Erythroblast (primary cell): ENCODE results near the gene BST2.

Source experiments
- DNase-seq, 2 experiments: peaks; one replicate each; lab custom pipeline; 2025; lab: John Stamatoyannopoulos, UW
- GATA1 ChIP-seq: IDR thresholded peaks from 2 replicates; pipeline ENCODE4 v1.6.1; 2011; ENCODE audit warnings: low read depth, mild to moderate bottlenecking, control low read depth, low read length, moderate library complexity
- POLR2A ChIP-seq: IDR thresholded peaks from 2 replicates; pipeline ENCODE4 v1.6.1; 2011; ENCODE audit warnings: mild to moderate bottlenecking, low read length

BST2 gene

GRCh38 chr19:17405250-17406045 is at the start of gene BST2:
BST2 (minus strand) TSS chr19:17405630; CDS start chr19:17405575, 55 bp downstream.
- no peak for TF ChIP-seq GATA1
- TF ChIP-seq POLR2A: peak; percentile 83

GRCh38 chr19:17454576-17455071 is 49.2 kb upstream of the BST2 start:
- TF ChIP-seq GATA1: no peak
- TF ChIP-seq POLR2A: no peak
- no peak for DNase-seq

More at GRCh38 chr19:17405250-17406045, at the start of gene BST2:
- peak; percentile 91 to 92 for DNase-seq

GRCh38 chr19:17451820-17452219 is 46.4 kb upstream of the BST2 start:
- DNase-seq: no peak
- TF ChIP-seq POLR2A (no peak), GATA1 (no peak)

GRCh38 chr19:17450264-17451075 is 45.0 kb upstream of the BST2 start:
- TF ChIP-seq POLR2A (no peak), GATA1 (no peak)
- peak in 1 of 2 experiments; percentile 46 for DNase-seq

GRCh38 chr19:17448131-17448967 is 42.9 kb upstream of the BST2 start, which contains the start of gene TMEM221:
TMEM221 (minus strand) TSS chr19:17448668; CDS start chr19:17448462, 206 bp downstream.
- peak; percentile 47 to 63 for DNase-seq
- no peak for TF ChIP-seq GATA1
- TF ChIP-seq POLR2A: no peak

GRCh38 chr19:17447704-17448130 is 42.3 kb upstream of the BST2 start:
- TF ChIP-seq GATA1 (no peak), POLR2A (no peak)
- DNase-seq: no peak

GRCh38 chr19:17445526-17446165 is 40.2 kb upstream of the BST2 start:
- no peak for TF ChIP-seq POLR2A
- TF ChIP-seq GATA1: no peak
- DNase-seq: no peak

- DNase-seq: peak in 1 of 2 experiments; percentile 51
- no peak for TF ChIP-seq GATA1
- TF ChIP-seq POLR2A: no peak
Measured at GRCh38 chr19:17441241-17442021, 36.0 kb upstream of the BST2 start.

- no peak for DNase-seq
- TF ChIP-seq GATA1 (no peak), POLR2A (no peak)
Measured at GRCh38 chr19:17436874-17437267, 31.4 kb upstream of the BST2 start.

- TF ChIP-seq GATA1 (no peak), POLR2A (no peak)
- DNase-seq: no peak
Measured at GRCh38 chr19:17436094-17436873, 30.9 kb upstream of the BST2 start.

- DNase-seq: no peak
- TF ChIP-seq GATA1 (no peak), POLR2A (no peak)
Measured at GRCh38 chr19:17435218-17435617, 29.8 kb upstream of the BST2 start.
